GM23248 (cell line): ENCODE data around the gene CT47A1. TPM values are rescaled to one million over a fixed set of nuclear protein-coding genes. Genes with fewer than 3 reads are reported as not detected.
A peak's percentile ranks its signal among the peaks of the same experiment; 100 is the strongest.

Source experiments
- DNase-seq: peaks from one replicate; pipeline ENCODE4 v3.0.0-alpha.2; 2015
- H2AFZ ChIP-seq: fragments of 200-600 bp; sonication (generic); 2 replicates; pipeline ENCODE4 v1.6.1; 2016; ENCODE audit warnings: antibody characterized with exemption
- H3F3A ChIP-seq: fragments of 200-600 bp; sonication (generic); 2 replicates; pipeline ENCODE4 v1.6.1; 2016; ENCODE audit warnings: mild to moderate bottlenecking, antibody characterized with exemption, mixed run types; ENCODE audit not compliant: insufficient read depth
- H3K27ac ChIP-seq: fragments of 200-600 bp; sonication (generic); 2 replicates; pipeline ENCODE4 v1.5.1; 2016; ENCODE audit warnings: mild to moderate bottlenecking
- H3K27me3 ChIP-seq: fragments of 200-600 bp; sonication (generic); replicated peaks from 2 replicates; pipeline ENCODE4 v1.6.1; 2016; ENCODE audit warnings: mild to moderate bottlenecking; ENCODE audit not compliant: insufficient read depth
- H3K36me3 ChIP-seq: fragments of 200-600 bp; sonication (generic); 2 replicates; pipeline ENCODE4 v1.6.1; 2016; ENCODE audit warnings: low read depth, mild to moderate bottlenecking
- H3K4me1 ChIP-seq: fragments of 200-600 bp; sonication (generic); 2 replicates; pipeline ENCODE4 v1.6.1; 2016; ENCODE audit warnings: mild to moderate bottlenecking; ENCODE audit not compliant: insufficient read depth
- H3K4me2 ChIP-seq: fragments of 200-600 bp; sonication (generic); one replicate; pipeline ENCODE4 v1.6.1; 2016; ENCODE audit warnings: mild to moderate bottlenecking; ENCODE audit not compliant: unreplicated experiment
- H3K4me3 ChIP-seq: fragments of 200-600 bp; sonication (generic); 2 replicates; pipeline ENCODE4 v1.5.1; 2016; ENCODE audit warnings: mild to moderate bottlenecking
- H3K79me2 ChIP-seq: fragments of 200-600 bp; sonication (generic); 2 replicates; pipeline ENCODE4 v1.6.1; 2016; ENCODE audit warnings: mild to moderate bottlenecking; ENCODE audit not compliant: insufficient read depth
- H3K9ac ChIP-seq: fragments of 200-600 bp; sonication (generic); 2 replicates; pipeline ENCODE4 v1.6.1; 2016; ENCODE audit warnings: mild to moderate bottlenecking
- H3K9me2 ChIP-seq: fragments of 200-600 bp; sonication (generic); 2 replicates; pipeline ENCODE4 v1.6.1; 2016; ENCODE audit warnings: mixed run types, mild to moderate bottlenecking, moderate library complexity; ENCODE audit not compliant: insufficient read depth
- H3K9me3 ChIP-seq: fragments of 200-600 bp; sonication (generic); one replicate; pipeline ENCODE4 v1.6.1; 2017; ENCODE audit warnings: low read depth
- H4K20me1 ChIP-seq: fragments of 200-600 bp; sonication (generic); 2 replicates; pipeline ENCODE4 v1.6.0; 2016; ENCODE audit not compliant: insufficient read depth
- EZH2 ChIP-seq: fragments of 200-600 bp; sonication (generic); IDR thresholded peaks from 2 replicates; pipeline ENCODE4 v1.6.1; 2018; ENCODE audit warnings: antibody characterized with exemption, mild to moderate bottlenecking; ENCODE audit not compliant: insufficient read depth, poor library complexity, severe bottlenecking
- EZH2phosphoT487 ChIP-seq: fragments of 200-600 bp; sonication (generic); IDR thresholded peaks from 2 replicates; pipeline ENCODE4 v1.6.1; 2018; ENCODE audit warnings: antibody characterized with exemption, moderate library complexity, mild to moderate bottlenecking, low read depth; ENCODE audit not compliant: insufficient read depth
- WGBS, 2 experiments: methylation state at CpG; one replicate each; pipeline ENCODE4 v1.1.6; 2015 to 2017; ENCODE audit warnings: low lambda C conversion rate in 2 of 2, low coverage in 1 of 2; ENCODE audit errors: missing lambda C conversion rate in 2 of 2; 5-methylcytosine and 5-hydroxymethylcytosine counted together
- in situ Hi-C: fragments of 300-500 bp; cut with MboI; formaldehyde crosslinking; loops from 2 replicates; pipeline ENCODE4 v1.15.0; 2020
- polyA plus RNA-seq: library from polyadenylated mRNA; unstranded; fragments of >200 nt; fragmentation: Nextera tagmentation; extraction: Ambion mirVana; gene quantifications from 2 replicates; pipeline ENCODE4 v1.2.1, GENCODE V29; 2016
- total RNA-seq: library from RNA; depleted of rRNA; stranded (reverse); fragments of >200 nt; shearing (Covaris generic); gene quantifications from 2 replicates; pipeline ENCODE4 v1.2.3, GENCODE V29; 2014

Gene CT47A1
- total and polyA plus RNA-seq, 2 experiments from 2014 or later: not detected

GRCh38 chrX:121013897-121014455 lies 28.4 kb upstream of the CT47A1 start:
- no peaks in the 10 kb centered on the region for H4K20me1 ChIP-seq
- H3K27me3 ChIP-seq: no peaks in the 10 kb centered on the region
- DNase-seq: no peak
- H3K9me3 ChIP-seq: no peaks in the 10 kb centered on the region
- no peak overlapping the region for H3K9ac ChIP-seq
- H3K4me2 ChIP-seq: no peak overlapping the region
- H3K4me3 ChIP-seq: no peak overlapping the region
- no peaks in the 10 kb centered on the region for H3K4me1 ChIP-seq
- H3K79me2 ChIP-seq: no peaks in the 10 kb centered on the region
- no peak overlapping the region for H3K27ac ChIP-seq
- in situ Hi-C loops: no loop called here
- no peaks in the 10 kb centered on the region for H3K36me3 ChIP-seq
- no peaks in the 10 kb centered on the region for H3K9me2 ChIP-seq
- no peaks in the 10 kb centered on the region for H3F3A ChIP-seq
- TF ChIP-seq EZH2 (no peak), EZH2phosphoT487 (no peak)
- H2AFZ ChIP-seq: no peak overlapping the region

- Histone ChIP-seq H3K4me1 (no peaks in the 10 kb centered on the region), H3K27ac (no peak overlapping the region), H4K20me1 (no peaks in the 10 kb centered on the region), H3F3A (no peaks in the 10 kb centered on the region), H3K79me2 (no peaks in the 10 kb centered on the region), H3K9me2 (no peaks in the 10 kb centered on the region), H3K9ac (no peak overlapping the region), H3K27me3 (no peaks in the 10 kb centered on the region), H3K4me2 (no peak overlapping the region), H3K9me3 (no peaks in the 10 kb centered on the region), H2AFZ (no peak overlapping the region), H3K4me3 (no peak overlapping the region), H3K36me3 (no peaks in the 10 kb centered on the region)
- TF ChIP-seq EZH2 (no peak), EZH2phosphoT487 (no peak)
- WGBS, 2 experiments: 50 to 58% methylated on average over 7 of the region's 7 CpGs
- in situ Hi-C loops: no loop called here
- no peak for DNase-seq
These were observed 25.7 kb upstream of the CT47A1 start for GRCh38 chrX:121011254-121011653.

DNA sequence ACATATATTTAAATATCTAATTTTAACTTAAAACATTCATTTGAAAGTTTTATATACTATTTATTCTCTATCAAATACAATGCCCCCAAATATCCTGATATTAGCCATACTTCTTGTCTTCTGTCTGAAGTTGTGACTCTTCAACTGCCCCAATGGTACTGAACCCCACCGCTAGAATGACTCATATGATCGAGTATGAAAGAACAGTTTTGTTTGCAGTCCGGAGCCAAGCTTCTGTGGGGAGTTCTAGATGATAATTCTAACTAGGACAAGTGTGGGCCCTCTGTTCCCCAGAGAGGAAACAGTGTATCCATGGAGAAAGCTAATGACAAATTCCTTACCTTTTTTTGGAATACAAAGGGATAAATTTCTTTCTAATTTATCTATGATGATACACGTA lies 24.7 kb upstream of the CT47A1 start:
- H3K27ac ChIP-seq: no peak overlapping the region
- no peaks in the 10 kb centered on the region for H4K20me1 ChIP-seq
- no peak overlapping the region for H2AFZ ChIP-seq
- H3K9me3 ChIP-seq: no peaks in the 10 kb centered on the region
- H3K4me1 ChIP-seq: no peaks in the 10 kb centered on the region
- no peaks in the 10 kb centered on the region for H3F3A ChIP-seq
- no peaks in the 10 kb centered on the region for H3K79me2 ChIP-seq
- no peaks in the 10 kb centered on the region for H3K27me3 ChIP-seq
- 35 to 42% methylated on average over 4 of the region's 4 CpGs for WGBS, 2 experiments
- in situ Hi-C loops: no loop called here
- H3K4me2 ChIP-seq: no peak overlapping the region
- no peak overlapping the region for H3K9ac ChIP-seq
- no peaks in the 10 kb centered on the region for H3K9me2 ChIP-seq
- no peak for TF ChIP-seq EZH2phosphoT487
- DNase-seq: peak; percentile 5
- H3K36me3 ChIP-seq: no peaks in the 10 kb centered on the region
- H3K4me3 ChIP-seq: no peak overlapping the region

DNA sequence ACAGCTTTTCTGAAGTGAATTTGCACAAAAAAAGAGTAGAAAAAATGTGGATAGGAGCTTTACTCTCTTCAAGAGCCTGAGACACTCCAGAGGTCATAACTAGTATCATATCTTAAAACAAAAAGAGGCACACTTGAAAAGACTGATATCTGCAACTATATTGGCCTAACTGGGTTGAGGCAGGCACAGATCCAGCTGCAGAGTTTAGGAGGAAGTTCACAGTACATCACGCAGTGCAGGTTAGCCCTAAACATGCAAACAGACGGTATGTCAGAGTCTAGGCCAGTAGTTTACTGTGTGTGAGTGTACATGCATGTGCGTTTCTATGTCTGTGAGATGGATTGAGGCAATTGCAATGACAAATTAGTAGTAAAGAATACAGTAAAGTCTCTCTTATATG lies 24.2 kb upstream of the CT47A1 start:
- Histone ChIP-seq H3K79me2 (no peaks in the 10 kb centered on the region), H3K9me2 (no peaks in the 10 kb centered on the region), H3K4me1 (no peaks in the 10 kb centered on the region), H3K9ac (no peak overlapping the region), H3K36me3 (no peaks in the 10 kb centered on the region), H2AFZ (no peak overlapping the region), H3K27ac (no peak overlapping the region), H3F3A (no peaks in the 10 kb centered on the region), H4K20me1 (no peaks in the 10 kb centered on the region), H3K27me3 (no peaks in the 10 kb centered on the region), H3K9me3 (no peaks in the 10 kb centered on the region), H3K4me3 (no peak overlapping the region), H3K4me2 (no peak overlapping the region)
- no peak for DNase-seq
- WGBS, 2 experiments: 39 to 51% methylated on average over 3 of the region's 3 CpGs
- in situ Hi-C loops: no loop called here
- TF ChIP-seq EZH2 (no peak), EZH2phosphoT487 (no peak)

DNA sequence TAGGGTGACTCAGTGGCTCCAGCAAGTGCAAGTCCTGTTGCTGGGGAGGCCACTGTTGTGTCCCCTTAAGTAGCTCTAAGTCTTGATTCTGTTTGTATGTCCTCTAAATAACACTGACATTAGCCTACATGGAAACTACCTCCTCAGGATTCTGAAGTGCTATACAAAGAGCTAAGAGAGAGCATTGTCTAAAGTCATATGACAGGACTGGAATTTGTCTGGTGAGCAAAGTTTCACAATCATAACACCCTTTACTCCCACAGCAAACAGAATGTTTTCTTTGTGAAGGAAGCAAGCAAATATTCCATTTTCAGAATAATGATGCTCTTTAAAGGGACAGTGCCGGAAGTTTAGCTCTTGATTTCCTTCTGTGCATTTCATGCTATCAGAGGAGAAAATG lies 23.4 kb upstream of the CT47A1 start:
- Histone ChIP-seq H3K9me3 (no peaks in the 10 kb centered on the region), H3K4me2 (no peak overlapping the region), H3K27ac (no peak overlapping the region), H3K9me2 (no peaks in the 10 kb centered on the region), H3K27me3 (no peaks in the 10 kb centered on the region), H3K36me3 (no peaks in the 10 kb centered on the region), H4K20me1 (no peaks in the 10 kb centered on the region), H2AFZ (no peak overlapping the region), H3K9ac (no peak overlapping the region), H3K79me2 (no peaks in the 10 kb centered on the region), H3F3A (no peaks in the 10 kb centered on the region), H3K4me3 (no peak overlapping the region), H3K4me1 (no peaks in the 10 kb centered on the region)
- peak; percentile 13 for DNase-seq
- TF ChIP-seq EZH2phosphoT487 (no peak), EZH2 (no peak)
- in situ Hi-C loops: no loop called here
- 53 to 58% methylated on average over 1 of the region's 1 CpG for WGBS, 2 experiments
